ENCODE results near the gene ACAA2. TPM values are rescaled to one million over a fixed set of nuclear protein-coding genes. Genes with fewer than 3 reads are reported as not detected.
A peak's percentile ranks its signal among the peaks of the same experiment; 100 is the strongest.
"Not testable (repeated sequence)": the region's sequence is repeated elsewhere in the genome, so short reads cannot be mapped to it uniquely, and the experiment has no call there.

Gene ACAA2
- polyA plus RNA-seq, 2 of the 4 experiments (the other 2 are of a cell fraction) = 30.9 to 47.5 TPM

DNA sequence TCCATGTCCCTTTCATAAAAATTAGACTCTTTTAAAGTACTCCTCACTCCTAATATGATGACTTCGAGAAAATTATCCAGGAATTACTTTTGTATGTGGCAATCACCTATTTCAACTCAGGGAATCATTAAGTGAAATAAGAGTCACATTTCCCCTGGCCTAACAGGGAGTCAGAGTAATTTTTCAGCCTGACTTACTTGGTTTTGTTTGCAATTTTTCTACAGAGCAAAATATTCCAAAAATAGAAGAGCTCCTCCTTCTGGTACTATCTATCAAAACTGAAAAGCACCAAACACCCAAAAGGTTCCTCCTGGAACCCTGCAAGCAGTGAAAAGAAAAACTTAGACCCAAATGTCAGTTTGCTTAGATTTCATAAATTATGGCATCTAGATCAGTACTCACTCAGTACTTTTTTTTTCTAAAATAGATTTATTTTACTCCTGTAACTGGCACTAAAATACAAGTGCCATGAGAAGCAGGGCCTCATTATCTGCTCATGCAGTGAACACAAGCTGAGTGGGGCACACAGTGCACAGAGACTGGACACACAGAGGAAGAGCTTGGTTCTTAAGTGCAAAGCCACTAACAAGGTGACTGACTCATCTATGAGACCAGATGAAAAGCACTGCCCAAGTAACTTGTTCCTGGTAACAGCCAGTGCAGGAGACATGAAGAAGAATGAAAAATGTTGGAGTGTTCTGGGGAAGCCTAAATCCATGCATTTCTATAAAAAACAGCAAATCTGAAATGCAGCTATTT, 28.7 kb downstream of the ACAA2 start:
- ChIA-PET POLR2A (no interaction called here), CTCF (interaction anchor here (0.6 to 2.3 kb wide), 11 partner anchors 12 to 274 kb away, joined by 3 to 9 read pairs (median 3); no protein-coding TSS in a partner anchor)
- FAIRE-seq (no peak), DNase-seq (ENCODE audit: low read depth in 1 of 2, low spot score in 1 of 2) (no peak), ATAC-seq (no peak)
- peaks cover 9% of the 10 kb centered on the region; the same call in 2 of the 3 replicates for H3K4me1 ChIP-seq
- whole genome bisulfite sequencing (ENCODE audit: missing lambda C conversion rate) = 85% methylated on average over 1 of the region's 1 CpG
- no peak for TF ChIP-seq ZFP36 (IDR thresholded peaks at IDR 0.05; ENCODE audit: borderline replicate concordance, partially characterized antibody)
- TF ChIP-seq, protein P1, sequence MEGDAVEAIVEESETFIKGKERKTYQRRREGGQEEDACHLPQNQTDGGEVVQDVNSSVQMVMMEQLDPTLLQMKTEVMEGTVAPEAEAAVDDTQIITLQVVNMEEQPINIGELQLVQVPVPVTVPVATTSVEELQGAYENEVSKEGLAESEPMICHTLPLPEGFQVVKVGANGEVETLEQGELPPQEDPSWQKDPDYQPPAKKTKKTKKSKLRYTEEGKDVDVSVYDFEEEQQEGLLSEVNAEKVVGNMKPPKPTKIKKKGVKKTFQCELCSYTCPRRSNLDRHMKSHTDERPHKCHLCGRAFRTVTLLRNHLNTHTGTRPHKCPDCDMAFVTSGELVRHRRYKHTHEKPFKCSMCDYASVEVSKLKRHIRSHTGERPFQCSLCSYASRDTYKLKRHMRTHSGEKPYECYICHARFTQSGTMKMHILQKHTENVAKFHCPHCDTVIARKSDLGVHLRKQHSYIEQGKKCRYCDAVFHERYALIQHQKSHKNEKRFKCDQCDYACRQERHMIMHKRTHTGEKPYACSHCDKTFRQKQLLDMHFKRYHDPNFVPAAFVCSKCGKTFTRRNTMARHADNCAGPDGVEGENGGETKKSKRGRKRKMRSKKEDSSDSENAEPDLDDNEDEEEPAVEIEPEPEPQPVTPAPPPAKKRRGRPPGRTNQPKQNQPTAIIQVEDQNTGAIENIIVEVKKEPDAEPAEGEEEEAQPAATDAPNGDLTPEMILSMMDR (IDR thresholded peaks at IDR 0.05) = peak; percentile 26; the same call in 2 of the 3 replicates
- no peak for TF ChIP-seq SREBF2 (IDR thresholded peaks at IDR 0.05)
- TF ChIP-seq CHD4 (IDR thresholded peaks at IDR 0.05; ENCODE audit: borderline replicate concordance) = no peak
- TF ChIP-seq MAZ (IDR thresholded peaks at IDR 0.05; ENCODE audit: borderline replicate concordance, low read depth, low read length) = no peak
- TF ChIP-seq RAD21 (conservative IDR thresholded peaks at IDR 0.05 in 1 of 2, IDR thresholded peaks at IDR 0.05 in 1 of 2) = peak in 1 of 2 experiments; percentile 33; a peak in 1 of 5 replicates
- TF ChIP-seq GATA3 (IDR thresholded peaks at IDR 0.05; ENCODE audit: borderline replicate concordance) = no peak
- no peak for TF ChIP-seq JUN (IDR thresholded peaks at IDR 0.05)
- no peak for TF ChIP-seq HOXB13 (CRISPR knock-in tag; IDR thresholded peaks at IDR 0.05; ENCODE audit: low read depth)
- TF ChIP-seq, protein P2, sequence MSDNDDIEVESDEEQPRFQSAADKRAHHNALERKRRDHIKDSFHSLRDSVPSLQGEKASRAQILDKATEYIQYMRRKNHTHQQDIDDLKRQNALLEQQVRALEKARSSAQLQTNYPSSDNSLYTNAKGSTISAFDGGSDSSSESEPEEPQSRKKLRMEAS (IDR thresholded peaks at IDR 0.05) = no peak
- H3K27ac ChIP-seq = no peak overlapping the region
- H3K9me3 ChIP-seq = no peaks in the 10 kb centered on the region
- H3K4me3 ChIP-seq = no peak overlapping the region
- H3K4me2 ChIP-seq = no peak overlapping the region

DNA sequence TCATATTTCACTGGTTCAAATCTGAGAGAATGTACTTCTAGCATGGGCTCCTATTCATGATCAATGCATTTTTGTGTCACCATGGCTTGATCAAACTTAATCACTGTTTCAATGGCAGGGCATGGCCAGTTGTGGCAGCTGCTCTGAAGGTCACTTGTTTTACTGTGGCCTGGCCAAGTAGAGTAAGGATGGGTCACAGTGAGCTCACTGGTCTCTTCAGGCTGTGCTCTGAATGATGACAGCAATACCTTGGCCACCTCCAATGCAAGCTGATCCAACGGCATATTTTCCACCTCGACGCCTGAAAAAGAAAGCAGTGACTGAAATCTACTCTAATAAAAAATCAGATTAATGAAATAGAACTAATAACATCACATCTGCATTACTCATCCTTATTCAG, 29.7 kb downstream of the ACAA2 start:
- H3K27ac ChIP-seq; H3K4me1 ChIP-seq; H3K4me2 ChIP-seq; ATAC-seq; H3K9me3 ChIP-seq; FAIRE-seq; POLR2A ChIA-PET; H3K4me3 ChIP-seq; DNase-seq (ENCODE audit: low read depth in 1 of 2, low spot score in 1 of 2): not testable (repeated sequence)
- CTCF ChIA-PET = interaction anchor here (0.9 to 2.3 kb wide), 5 partner anchors 17 to 273 kb away, joined by 3 to 9 read pairs (median 7); no protein-coding TSS in a partner anchor
- 94% methylated on average over 3 of the region's 3 CpGs for WGBS (ENCODE audit: missing lambda C conversion rate)

DNA sequence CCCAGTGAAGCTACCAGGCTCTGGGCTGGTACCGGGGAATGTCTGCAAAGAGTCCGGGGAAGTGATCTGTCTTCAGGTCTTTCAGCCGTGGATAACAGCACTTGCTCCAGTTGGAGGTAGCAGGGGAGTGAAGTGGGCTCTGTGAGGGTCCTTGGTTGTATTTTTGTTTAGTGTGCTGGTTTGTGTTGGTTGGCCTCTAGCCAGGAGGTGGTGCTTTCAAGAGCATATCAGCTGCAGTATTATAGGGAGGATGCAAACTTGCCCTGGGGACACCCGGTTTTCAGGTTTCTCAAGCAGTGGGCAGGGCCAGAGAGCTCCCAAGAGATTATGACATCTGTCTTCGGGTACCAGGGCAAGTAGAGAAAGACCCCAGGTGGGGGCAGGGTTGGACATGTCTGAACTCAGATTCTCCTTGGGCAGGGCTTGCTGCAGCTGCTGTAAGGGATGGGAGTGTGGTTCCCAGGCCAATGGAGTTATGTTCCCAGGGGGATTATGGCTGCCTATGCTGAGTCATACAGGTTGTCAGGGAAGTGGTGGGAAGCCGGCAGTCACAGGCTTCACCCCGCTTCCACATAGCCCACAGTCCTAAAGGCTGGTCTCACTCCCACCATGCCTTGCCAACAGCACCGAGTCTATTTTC, 34.4 kb downstream of the ACAA2 start:
- CTCF ChIA-PET = interaction anchor here (1.1 to 1.5 kb wide), 2 partner anchors 10 to 268 kb away, joined by 3 to 4 read pairs; no protein-coding TSS in a partner anchor
- DNase-seq (ENCODE audit: low read depth in 1 of 2, low spot score in 1 of 2) = no peak
- POLR2A ChIA-PET = no interaction called here
- no peak overlapping the region for H3K4me3 ChIP-seq
- no peak overlapping the region for H3K4me2 ChIP-seq
- WGBS (ENCODE audit: missing lambda C conversion rate) = 85% methylated on average over 7 of the region's 8 CpGs
- H3K27ac ChIP-seq = no peak overlapping the region
- TF ChIP-seq MAZ (IDR thresholded peaks at IDR 0.05; ENCODE audit: borderline replicate concordance, low read depth, low read length) (no peak), POLR2A (IDR thresholded peaks at IDR 0.05; ENCODE audit: low read length) (no peak), RNF2 (IDR thresholded peaks at IDR 0.05; ENCODE audit: borderline replicate concordance, low read depth) (no peak), POLR2AphosphoS2 (conservative IDR thresholded peaks at IDR 0.05; ENCODE audit: low read length) (no peak)
- FAIRE-seq = no peak
- H3K9me3 ChIP-seq = no peaks in the 10 kb centered on the region
- no peaks in the 10 kb centered on the region for H3K4me1 ChIP-seq
- no peak for ATAC-seq

DNA sequence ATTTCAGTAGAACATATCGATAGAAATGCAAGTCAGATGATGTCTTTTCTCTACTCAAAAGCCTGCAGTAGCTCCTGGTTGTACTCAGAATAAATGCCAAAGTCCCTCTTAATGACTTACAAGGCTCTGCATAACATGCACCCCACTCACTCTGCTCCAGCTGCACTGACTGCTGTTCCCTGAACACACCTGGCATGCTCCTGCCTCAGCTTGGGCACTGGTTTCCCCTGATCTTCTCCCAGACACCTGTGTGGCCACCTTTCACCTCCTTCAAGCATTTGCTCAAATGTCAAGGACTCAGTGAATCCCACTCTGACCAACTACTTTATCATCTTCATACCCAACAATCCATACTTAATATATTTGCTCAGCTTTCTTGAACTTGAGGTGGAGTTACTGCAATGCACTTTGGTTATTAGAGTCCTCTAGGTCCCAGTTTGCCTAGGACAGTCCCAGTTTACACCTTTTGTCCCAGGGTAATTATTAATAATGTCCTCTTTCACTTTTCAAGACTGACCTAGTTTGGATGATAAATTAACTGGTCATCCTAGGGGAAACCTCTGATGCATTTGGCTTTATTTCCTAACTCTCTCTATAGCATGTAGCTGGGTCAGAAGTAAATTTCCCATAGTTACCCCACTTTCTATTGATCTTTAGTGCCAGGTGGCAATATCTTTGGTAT, 44.1 kb downstream of the ACAA2 start:
- no peak for FAIRE-seq
- ChIA-PET POLR2A (no interaction called here), CTCF (interaction anchor here (0.7 to 6.6 kb wide), 9 partner anchors 10 to 305 kb away, joined by 3 to 38 read pairs (median 4); no protein-coding TSS in a partner anchor)
- Histone ChIP-seq H3K4me3 (no peak overlapping the region), H3K9me3 (no peaks in the 10 kb centered on the region), H3K4me1 (no peaks in the 10 kb centered on the region), H3K4me2 (no peak overlapping the region), H3K27ac (no peak overlapping the region)
- TF ChIP-seq SREBF2 (IDR thresholded peaks at IDR 0.05) (no peak), CHD2 (IDR thresholded peaks at IDR 0.05; ENCODE audit: low read length, partially characterized antibody) (no peak), EHMT2 (IDR thresholded peaks at IDR 0.05; ENCODE audit: low read depth) (no peak), ZNF302 (CRISPR knock-in tag; IDR thresholded peaks at IDR 0.05) (no peak), EP300 (IDR thresholded peaks at IDR 0.05) (no peak), RFX5 (IDR thresholded peaks at IDR 0.05) (no peak), ZC3H11A (IDR thresholded peaks at IDR 0.05) (no peak), CBX8 (IDR thresholded peaks at IDR 0.05) (no peak), RAD21 (conservative IDR thresholded peaks at IDR 0.05 in 1 of 2, IDR thresholded peaks at IDR 0.05 in 1 of 2) (no peak), TFCP2L1 (CRISPR knock-in tag; IDR thresholded peaks at IDR 0.05) (no peak), FOXS1 (CRISPR knock-in tag; IDR thresholded peaks at IDR 0.05) (no peak), HOXB5 (CRISPR knock-in tag; IDR thresholded peaks at IDR 0.05) (no peak), JUNB (IDR thresholded peaks at IDR 0.05) (no peak), POLR2A (IDR thresholded peaks at IDR 0.05; ENCODE audit: low read length) (no peak), KDM1A (IDR thresholded peaks at IDR 0.05; ENCODE audit: low read depth) (no peak)
- DNase-seq (ENCODE audit: low read depth in 1 of 2, low spot score in 1 of 2) = no peak
- no peak for ATAC-seq
- WGBS (ENCODE audit: missing lambda C conversion rate) = 11% methylated on average over 1 of the region's 1 CpG

Measured in A549 (cell line).